Kasumi-1 (cell line): ENCODE data around the gene GRWD1.
"Not testable (repeated sequence)": the region's sequence is repeated elsewhere in the genome, so short reads cannot be mapped to it uniquely, and the experiment has no call there.

Experiments
- DNase-seq, 2 experiments: peaks; one replicate each; lab custom pipeline; 2025; lab: John Stamatoyannopoulos, UW

Gene GRWD1

DNA sequence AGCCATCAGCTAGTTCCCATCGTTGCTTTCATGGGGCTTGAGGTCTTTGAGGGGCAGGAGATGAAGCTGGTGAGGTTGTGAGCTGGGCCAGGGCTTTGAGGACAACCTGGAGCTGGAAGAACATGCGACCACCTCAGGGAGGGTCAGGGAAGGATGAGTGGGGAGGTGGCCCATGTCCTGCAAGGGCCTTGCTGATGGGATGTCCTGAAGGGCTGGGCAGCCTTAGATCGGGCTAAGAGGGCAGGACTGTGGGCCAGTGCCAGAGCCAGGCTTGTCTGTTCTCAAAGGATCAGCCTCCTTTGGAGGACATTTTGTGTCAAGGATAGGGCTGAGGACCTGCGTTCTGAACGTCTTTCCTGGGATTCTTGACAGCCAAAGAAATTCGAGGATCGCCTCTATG, 33.9 kb downstream of the GRWD1 start:
- DNase-seq, result no peak

GRCh38 chr19:48480183-48480557, 34.4 kb downstream of the GRWD1 start:
- no peak for DNase-seq

GRCh38 chr19:48480558-48481500, 35.0 kb downstream of the GRWD1 start:
- peak; percentile 10 to 28 for DNase-seq

GRCh38 chr19:48481846-48482639, 36.3 kb downstream of the GRWD1 start:
- DNase-seq, result no peak

GRCh38 chr19:48483301-48483700, 37.5 kb downstream of the GRWD1 start:
- no peak for DNase-seq

GRCh38 chr19:48484247-48484893, 38.6 kb downstream of the GRWD1 start:
- no peak for DNase-seq

- no peak for DNase-seq
These were observed 39.3 kb downstream of the GRWD1 start for GRCh38 chr19:48484931-48485612.

GRCh38 chr19:48486706-48487105, 40.9 kb downstream of the GRWD1 start:
- not testable (repeated sequence) for DNase-seq

GRCh38 chr19:48487544-48487943, 41.8 kb downstream of the GRWD1 start:
- DNase-seq, result no peak

DNA sequence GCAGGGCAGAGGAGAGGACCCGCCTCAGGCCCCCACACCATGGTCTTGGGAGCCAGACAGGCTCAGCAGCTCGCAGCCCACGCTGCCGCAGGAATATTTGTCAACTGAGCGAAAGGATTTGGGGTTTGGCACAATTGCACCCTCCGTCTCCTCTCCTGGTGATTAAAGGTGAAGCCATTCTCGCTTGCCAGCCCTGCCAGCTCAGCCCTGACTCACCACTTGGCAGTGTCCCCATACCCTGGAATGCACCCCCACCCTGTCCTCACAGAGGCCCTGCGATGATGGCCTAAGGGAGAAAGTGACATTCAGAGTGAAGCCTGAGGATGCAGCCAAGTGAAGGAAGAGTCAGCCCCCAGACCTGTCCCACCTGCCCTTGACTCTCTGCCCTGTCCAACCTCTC, 42.2 kb downstream of the GRWD1 start:
- no peak for DNase-seq

- not testable (repeated sequence) for DNase-seq
These were observed 42.7 kb downstream of the GRWD1 start for GRCh38 chr19:48488478-48488877.

GRCh38 chr19:48489608-48490216, 43.9 kb downstream of the GRWD1 start:
- DNase-seq, result peak; percentile 60 to 66

GRCh38 chr19:48490981-48491792, 45.4 kb downstream of the GRWD1 start:
- no peak for DNase-seq

DNA sequence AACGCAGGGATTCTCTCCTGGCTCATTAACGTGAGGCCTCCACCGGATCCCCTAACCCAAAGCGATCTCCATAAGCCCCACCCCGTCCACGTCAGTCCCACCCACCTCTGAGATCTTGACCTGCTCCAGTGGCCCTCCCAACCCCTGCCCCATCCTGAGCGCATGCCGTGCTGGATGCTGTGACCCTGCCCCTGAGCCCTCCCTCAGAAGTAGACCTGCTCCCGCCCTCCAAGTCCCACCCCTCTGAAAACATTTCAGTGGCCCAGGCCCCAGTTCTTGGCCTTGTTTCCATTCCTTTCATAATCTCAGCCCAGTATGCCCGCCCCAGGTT, 46.0 kb downstream of the GRWD1 start:
- DNase-seq, result no peak

DNA sequence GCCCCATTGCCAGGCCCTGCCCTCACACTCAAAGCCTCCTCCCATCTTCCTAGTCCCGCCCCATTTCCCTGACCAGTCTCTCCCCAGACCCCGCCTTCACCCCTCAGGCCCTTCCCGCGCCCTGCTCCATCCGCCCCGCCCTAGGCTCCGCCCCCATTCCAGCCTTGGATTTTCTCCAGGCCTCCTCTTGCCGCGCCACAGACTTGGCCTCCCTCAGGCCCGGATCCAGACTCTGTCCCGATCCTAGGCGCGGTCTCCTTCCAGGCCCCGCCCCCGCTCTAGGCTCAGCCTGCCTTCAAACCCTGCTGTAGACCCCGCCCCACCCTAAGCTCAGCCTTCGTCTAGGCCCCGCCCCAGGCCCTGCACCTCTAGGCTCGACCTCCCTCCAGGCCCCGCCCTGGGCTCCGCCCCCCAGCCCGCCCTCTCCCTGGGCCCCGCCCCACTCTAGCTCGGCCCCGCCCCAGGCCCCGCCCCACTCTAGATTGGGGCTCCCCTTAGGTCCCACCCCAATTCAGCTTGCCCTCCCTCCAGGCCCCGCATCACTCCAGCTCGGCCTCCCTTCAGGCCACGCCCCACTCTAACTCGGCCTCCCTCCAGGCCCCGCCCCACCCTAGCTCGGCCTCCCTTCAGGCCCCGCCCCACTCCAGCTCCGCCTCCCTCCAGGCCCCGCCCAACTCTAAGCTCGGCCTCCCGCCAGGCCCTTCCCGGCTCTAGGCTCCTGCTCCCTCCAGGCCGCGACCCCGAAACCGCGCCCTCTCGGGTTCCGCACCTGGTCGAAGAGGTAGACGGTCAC, 47.3 kb downstream of the GRWD1 start:
- peak; percentile 94 to 98 for DNase-seq

GRCh38 chr19:48493718-48494401, 48.1 kb downstream of the GRWD1 start:
- no peak for DNase-seq

- peak; percentile 18 to 41 for DNase-seq
These were observed 49.6 kb downstream of the GRWD1 start for GRCh38 chr19:48495396-48495795.

GRCh38 chr19:48496959-48497727, 51.4 kb downstream of the GRWD1 start:
- DNase-seq, result no peak
